Right ventricle myocardium inferior (tissue), 1 donor: ENCODE measurements around the gene CIDEA. TPM values are rescaled to one million over a fixed set of nuclear protein-coding genes. Genes with fewer than 3 reads are reported as not detected.
"Not testable (repeated sequence)": the region's sequence is repeated elsewhere in the genome, so short reads cannot be mapped to it uniquely, and the experiment has no call there.

ENCODE experiments used
- ATAC-seq: fragments of 200-7000 bp; cut with Tn5 transposase; one replicate; pipeline ENCODE4 v1.9.1; 2020; ENCODE audit warnings: mild to moderate bottlenecking, moderate library complexity
- DNase-seq: peaks from one replicate; pipeline ENCODE4 v3.0.0; 2021; ENCODE audit errors: missing footprints
- intact Hi-C: fragments of 100-400 bp; cut with DNase I; formaldehyde crosslinking; loops from one replicate; pipeline ENCODE4 v1.11.0; 2022
- long read RNA-seq: library from polyadenylated mRNA; unstranded; transcript quantifications from one replicate; pipeline ENCODE4 v2.0.0, GENCODE V29; 2021
- total RNA-seq: library from RNA; stranded (reverse); fragmentation: NEBNext Ultra II Directional; extraction: Animal tissue kit (Norgen Biotek cat#: 25700); gene quantifications from one replicate; pipeline ENCODE4 v1.2.1, GENCODE V29; 2021
- donor health status: DM: no; HTN: yes; CAD: no; lungs with severe emphysema.

Gene CIDEA, protein sequence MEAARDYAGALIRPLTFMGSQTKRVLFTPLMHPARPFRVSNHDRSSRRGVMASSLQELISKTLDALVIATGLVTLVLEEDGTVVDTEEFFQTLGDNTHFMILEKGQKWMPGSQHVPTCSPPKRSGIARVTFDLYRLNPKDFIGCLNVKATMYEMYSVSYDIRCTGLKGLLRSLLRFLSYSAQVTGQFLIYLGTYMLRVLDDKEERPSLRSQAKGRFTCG
- 1.7 TPM for total RNA-seq
- long read RNA-seq, partial matches to known transcripts = 0 of 1 reads
- long read RNA-seq, other reads (novel, unspliced or antisense) = 0 of 1 reads

DNA sequence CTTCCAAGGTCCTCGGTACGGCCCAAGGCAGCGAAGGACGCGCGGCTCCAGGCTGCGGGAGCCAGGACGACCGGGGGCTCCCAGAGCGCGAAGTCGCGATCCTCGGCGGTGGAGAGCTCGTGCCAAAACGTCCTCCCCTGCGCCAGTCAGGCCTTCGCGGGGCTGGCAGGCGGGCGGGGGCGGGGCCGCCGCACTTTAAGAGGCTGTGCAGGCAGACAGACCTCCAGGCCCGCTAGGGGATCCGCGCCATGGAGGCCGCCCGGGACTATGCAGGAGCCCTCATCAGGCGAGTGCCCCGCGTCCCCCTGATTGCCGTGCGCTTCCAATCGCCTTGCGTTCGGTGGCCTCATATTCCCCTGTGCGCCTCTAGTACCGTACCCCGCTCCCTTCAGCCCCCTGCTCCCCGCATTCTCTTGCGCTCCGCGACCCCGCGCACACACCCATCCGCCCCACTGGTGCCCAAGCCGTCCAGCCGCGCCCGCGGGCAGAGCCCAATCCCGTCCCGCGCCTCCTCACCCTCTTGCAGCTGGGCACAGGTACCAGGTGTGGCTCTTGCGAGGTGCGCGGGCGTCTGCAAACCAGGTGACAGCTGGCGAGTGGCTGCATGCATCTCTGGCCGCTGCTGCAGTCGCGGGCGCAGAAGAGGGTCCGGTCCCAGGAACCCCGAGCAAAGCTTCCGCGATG is at the start of gene CIDEA:
CIDEA (plus strand) TSS at position 226 of the 684 bp plus-strand sequence; CDS start at position 249, 23 bp downstream.
- DNase-seq (no peak), ATAC-seq (peak; percentile 55)
- intact Hi-C loops = no loop called here

DNA sequence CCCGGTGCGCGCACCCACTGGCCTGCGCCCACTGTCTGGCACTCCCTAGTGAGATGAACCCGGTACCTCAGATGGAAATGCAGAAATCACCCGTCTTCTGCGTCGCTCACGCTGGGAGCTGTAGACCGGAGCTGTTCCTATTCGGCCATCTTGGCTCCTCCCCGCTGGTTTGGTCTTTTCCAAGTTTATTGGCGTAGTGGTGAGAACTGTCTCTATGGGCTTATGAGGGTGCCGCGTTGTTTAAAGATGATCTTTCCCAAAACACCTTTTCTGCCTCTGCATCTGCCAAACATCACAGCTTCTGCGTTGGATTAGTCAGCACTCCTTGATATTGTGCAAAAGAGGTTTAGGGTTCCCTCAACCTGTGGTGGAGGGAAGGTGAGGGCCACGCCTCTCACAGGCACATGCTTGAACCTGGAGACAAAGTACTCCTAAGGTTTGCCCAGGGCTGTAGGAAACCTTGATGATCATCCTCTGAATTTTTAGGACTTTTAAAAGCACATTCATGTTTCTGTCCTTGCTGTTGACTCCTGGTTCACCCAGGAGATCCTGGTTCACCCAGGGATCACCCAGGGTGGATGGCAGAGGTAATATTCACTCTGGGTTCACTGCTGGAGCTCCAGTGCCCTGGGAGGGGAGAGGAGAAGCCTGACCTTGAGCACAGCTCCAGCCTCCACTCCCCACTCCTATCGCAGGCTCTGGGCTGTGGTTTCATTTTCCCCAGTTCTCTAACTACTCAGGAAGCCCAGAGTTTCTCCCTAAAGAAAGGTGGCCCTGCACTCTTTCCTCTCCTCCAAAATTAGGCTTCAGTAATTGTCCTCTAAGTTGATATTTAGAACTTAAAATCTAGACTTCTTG is 45.6 kb upstream of the CIDEA start:
- intact Hi-C loops, ATAC-seq, DNase-seq: not testable (repeated sequence)

DNA sequence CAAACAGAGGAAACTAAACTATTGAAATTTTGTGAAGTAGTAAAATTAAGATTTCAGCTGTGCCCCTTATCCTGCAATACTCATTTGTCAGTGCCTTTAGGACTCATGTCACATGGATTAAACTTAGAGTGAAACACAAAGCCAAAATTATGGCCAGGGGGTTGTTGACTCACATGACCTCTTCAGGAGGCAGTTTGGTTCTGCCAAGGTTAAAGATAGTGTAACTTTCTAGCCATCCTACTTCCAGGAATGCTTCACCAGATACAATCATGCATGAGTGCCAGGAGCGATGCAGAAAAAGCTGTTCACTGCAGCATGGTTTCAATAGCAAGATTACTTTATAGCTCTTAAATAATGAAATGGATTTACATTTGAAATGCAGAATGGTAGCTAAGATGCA is 41.9 kb upstream of the CIDEA start:
- DNase-seq, intact Hi-C loops: not testable (repeated sequence)
- peak; percentile 63 for ATAC-seq

DNA sequence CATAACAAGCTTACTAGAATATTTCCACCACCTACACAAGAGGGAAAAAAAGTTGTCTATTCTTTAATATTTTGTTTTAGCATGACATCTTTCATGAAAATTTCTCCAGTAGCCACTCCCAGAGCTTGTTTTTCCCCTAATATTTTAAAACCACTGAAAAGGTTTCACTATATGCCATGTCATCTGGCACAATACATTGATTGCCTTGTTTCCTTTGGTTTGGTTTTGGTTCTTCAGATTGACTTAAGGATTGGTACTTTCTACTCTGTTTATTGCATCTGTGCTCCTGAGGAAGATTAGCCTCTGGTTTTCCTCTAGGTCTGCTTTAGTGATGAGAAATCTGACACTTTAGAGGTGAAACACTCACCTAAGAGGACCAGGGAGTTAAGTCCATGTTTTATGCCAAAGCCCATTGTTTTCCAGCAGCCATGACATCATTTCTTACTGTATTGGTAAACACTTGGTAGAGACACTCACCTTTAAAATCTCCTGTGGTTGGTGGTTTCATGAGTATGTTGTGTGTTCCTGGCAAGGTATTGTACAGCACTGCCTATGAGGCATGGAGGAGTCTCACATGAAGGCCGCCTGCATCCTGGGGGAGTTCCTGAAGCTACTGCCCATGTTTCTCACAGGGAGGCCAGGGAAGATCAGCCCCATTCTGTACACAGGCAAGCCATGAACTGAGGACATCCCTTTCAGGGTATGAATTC is 39.7 kb upstream of the CIDEA start:
- intact Hi-C loops, DNase-seq, ATAC-seq: not testable (repeated sequence)

DNA sequence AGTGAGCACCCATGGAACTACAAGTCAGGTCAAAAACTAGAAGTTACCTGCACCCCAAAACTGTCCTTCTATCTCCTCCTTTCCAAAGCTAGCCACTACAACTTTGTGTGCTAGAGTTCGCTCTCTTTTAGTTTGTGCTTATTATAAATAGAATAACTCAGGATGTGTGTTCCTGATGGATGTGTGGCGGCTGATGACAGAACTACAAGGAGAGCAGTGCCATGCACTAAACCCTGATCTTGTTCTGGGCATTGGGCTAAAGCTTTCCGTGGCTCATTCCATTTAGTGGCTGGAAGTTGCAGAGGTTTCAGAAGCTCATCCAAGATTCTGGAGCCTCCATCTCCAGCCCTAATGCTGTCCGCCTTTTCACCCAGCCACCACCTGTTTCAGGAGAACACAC is 37.7 kb upstream of the CIDEA start:
- DNase-seq, intact Hi-C loops: not testable (repeated sequence)
- ATAC-seq = peak; percentile 81

DNA sequence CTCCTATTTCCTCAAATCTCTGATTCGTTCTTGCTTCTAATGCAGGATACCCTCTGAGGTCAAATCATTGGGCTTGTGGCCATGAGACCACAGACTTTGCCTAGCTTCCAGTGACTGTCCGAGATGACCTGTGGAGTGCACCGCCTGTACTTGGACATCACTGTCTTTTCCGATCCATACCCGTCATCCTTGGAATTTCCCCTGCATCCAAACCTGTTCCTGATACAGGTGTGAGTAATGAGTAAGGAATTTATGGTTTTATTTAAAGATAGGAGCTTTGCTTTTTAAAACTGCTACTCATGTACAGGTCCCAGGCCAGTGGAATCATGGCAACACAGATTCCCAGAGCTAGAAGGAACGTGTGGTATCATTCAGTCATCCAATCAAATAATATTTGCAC is 35.6 kb upstream of the CIDEA start:
- ATAC-seq, DNase-seq, intact Hi-C loops: not testable (repeated sequence)

DNA sequence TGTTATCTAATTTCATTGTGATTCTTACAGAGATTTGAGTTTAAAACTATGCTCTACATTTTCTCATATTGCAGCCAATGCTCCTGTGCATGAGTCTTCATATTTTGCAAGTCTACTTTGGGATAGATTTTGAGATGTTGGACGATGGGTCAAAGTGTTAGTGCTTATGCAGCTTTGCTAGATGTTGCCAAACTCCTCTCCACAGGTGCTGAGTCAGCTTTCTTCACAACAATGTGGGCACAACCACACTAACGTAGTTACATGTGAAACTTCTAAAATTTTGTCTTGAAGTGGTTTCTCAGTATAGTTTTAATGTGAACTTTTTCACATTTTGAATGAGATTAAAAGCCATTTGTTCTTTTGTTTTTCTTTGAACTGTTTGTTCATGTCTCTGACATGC is 32.1 kb upstream of the CIDEA start:
- intact Hi-C loops, DNase-seq, ATAC-seq: not testable (repeated sequence)

DNA sequence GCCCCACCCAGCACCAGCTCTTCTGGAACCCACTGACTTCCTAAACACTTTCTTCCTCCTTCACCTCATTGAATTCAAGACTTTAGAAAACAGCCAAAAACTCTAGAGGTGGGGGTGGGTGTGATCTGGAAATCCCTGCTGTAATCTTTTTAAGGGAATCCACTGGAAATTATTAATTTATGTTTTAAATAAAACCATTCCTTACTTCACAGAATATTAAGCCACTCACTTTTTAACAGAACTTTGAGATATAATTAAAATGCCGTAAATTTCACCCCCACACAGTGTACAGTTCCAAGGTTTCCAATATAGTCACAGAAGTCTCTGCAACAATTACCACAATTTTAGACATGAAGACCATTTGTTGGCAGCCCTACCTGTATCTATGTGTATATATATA is 30.8 kb upstream of the CIDEA start:
- intact Hi-C loops, DNase-seq, ATAC-seq: not testable (repeated sequence)

DNA sequence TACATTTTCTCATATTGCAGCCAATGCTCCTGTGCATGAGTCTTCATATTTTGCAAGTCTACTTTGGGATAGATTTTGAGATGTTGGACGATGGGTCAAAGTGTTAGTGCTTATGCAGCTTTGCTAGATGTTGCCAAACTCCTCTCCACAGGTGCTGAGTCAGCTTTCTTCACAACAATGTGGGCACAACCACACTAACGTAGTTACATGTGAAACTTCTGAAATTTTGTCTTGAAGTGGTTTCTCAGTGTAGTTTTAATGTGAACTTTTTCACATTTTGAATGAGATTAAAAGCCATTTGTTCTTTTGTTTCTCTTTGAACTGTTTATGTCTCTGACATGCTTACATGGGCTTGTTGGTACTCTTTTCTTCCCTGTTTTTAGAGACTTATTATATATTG is 27.4 kb upstream of the CIDEA start:
- intact Hi-C loops, DNase-seq, ATAC-seq: not testable (repeated sequence)

DNA sequence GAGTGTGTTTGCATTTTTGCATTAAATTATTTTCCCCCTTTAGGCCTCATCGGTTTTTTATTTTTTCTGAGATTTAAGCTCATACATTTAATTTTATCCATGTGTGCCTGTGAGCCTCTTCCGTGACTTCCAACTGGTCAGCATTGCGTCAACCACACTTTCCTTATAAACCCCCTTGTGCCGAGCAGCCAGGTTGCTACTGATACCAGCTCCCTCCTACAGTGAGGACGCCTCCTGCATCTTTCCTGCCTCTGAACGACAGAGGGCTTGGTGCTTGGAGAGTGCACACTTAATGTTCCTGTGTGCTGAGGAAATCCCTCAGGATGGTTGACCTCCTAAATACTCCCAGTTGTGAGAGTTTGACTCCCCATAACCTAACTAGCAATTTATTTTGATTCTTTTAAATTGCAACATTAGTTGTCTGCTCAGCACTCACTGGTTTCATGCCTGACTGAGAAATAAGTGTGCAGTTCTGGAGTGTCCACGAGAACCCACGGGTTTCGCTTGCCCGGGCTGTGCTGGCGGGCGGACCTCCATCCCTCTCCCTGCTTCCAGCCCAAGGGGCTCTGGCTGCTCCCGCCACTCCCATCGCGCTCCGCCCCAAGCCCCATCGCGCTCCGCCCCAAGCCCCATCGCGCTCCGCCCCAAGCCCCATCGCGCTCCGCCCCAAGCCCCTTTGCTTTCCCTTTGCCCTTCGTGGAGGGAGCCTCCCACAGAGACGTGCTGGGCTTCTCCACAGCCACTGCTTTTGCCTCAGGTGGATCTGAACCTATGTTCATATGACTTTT is 26.6 kb upstream of the CIDEA start:
- intact Hi-C loops, DNase-seq: not testable (repeated sequence)
- ATAC-seq = peak; percentile 65

DNA sequence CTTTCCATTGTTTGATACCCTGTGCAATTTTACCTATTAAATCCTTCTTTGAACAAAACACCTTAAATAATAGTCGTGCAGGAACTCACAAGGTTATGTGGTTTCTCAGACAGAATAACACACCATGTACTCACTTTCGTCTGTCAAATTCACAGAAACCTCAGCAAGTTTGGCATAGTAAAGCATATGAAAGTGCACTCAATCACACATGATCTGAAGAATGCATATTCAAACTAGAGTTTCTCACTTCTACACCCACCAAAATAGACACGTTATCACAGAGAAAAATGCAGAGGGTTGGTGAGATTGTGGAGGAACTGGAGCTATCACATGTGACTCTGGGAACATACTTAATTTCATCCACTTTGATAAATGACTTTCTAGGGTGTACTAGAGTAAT is 25.9 kb upstream of the CIDEA start:
- DNase-seq, ATAC-seq, intact Hi-C loops: not testable (repeated sequence)

DNA sequence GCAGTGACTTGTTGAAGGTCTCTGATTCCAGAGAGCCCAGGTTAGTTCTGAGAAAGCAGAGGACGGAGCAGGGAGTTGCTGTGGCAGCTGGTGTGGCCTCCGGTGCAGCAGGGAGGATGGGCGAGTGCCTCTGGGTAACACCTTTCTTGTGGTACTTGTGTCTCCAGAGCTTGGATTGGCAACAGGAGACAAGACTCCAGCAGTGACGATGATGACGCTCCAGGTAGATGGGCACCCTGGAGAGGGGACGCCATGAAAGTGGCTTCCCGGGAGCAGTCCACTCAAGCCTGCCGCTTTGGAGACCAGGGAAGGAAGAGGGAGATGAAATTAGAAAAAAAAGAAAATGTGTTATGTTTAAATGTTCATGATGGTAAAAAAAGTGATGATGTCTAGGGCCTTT is 23.6 kb upstream of the CIDEA start:
- ATAC-seq = not testable (repeated sequence)

DNA sequence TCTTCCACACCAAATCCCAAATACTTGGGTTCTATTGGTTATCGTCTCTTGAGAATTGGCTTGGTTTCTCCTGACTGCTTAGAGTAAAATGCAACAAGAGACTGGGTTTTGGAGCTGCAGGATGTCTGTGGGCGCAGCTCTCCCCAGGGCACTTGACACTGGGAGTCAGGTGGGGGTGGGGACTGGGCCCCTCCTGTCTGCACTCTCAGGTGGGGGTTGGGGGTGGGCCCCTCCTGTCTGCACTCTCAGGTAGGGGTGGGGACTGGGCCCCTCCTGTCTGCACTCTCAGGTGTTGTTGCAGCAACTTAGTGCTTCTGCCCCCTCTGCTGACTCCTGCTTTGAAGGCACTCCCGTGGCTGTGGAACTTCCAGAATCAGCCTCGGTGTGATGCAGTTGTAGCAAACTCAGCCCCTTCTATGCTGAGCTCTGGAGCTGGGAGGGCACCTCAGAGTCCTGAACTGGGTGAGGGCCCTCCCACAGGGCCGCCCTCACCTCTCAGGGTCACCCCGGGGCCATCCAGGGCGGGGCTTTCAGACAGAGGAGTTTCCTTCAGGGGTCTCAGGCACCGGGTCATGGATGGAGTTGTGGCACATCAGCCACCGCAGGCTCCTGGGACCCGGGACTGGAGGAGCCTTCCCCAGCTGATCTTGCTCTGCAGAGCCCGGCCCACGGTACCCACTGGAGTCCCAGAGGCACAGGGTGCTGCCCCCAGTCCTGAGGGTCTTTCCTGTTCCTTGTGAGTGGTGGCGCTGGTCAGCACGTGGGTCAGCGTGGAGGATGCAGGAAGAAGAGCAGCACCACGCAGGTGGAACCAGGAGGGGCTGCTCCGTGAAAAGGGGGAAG is 22.9 kb upstream of the CIDEA start:
- DNase-seq (no peak), ATAC-seq (no peak)
- intact Hi-C loops = loop anchor here (10.0 kb wide), 1 partner anchor 166 kb away; no protein-coding TSS in a partner anchor

More for the DNA sequence above, 23.6 kb upstream of the CIDEA start:
- intact Hi-C loops = loop anchor here (10.0 kb wide), 1 partner anchor 166 kb away; no protein-coding TSS in a partner anchor
- not testable (repeated sequence) for DNase-seq

DNA sequence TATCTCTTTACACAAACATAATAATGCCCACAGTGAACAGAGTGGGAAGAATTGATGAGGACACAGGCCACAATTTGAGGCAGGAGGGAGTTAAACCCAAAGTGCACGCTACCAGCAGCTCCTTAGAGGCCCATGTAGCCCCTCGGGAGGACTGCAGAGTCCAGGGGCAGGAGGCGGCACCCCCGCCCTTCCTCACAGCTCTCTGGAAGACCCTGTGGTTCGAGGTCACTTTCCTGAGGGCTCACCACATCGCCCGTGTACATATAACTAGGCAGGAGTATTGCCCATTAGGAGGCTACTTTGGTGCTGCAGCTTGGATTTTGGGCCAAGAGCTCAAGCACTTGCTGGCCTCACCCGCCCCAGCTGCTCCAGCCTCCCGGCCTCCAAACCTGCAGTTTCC is 22.2 kb upstream of the CIDEA start:
- intact Hi-C loops = loop anchor here (10.0 kb wide), 1 partner anchor 167 kb away; no protein-coding TSS in a partner anchor
- ATAC-seq = no peak
- no peak for DNase-seq

DNA sequence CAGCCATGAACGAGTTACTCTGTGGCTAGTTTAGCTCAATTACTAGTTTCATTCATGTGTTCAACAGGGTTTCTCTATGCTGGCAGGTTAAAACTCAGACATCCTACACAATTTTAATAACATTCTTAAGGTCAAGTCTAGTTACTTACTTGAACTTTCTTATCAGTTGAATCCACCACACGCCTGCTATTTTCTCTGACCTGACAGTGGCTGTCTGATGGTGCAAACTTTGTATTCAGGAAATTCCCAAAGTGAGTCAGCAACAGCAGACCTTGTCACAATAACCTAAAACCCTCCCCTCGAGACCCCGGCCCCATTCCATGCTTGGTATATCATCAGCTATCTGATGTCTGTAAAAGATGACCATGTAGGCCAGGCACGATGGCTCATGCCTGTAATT is 20.8 kb upstream of the CIDEA start:
- no peak for DNase-seq
- no peak for ATAC-seq
- intact Hi-C loops = loop anchor here (10.0 kb wide), 1 partner anchor 169 kb away; no protein-coding TSS in a partner anchor

DNA sequence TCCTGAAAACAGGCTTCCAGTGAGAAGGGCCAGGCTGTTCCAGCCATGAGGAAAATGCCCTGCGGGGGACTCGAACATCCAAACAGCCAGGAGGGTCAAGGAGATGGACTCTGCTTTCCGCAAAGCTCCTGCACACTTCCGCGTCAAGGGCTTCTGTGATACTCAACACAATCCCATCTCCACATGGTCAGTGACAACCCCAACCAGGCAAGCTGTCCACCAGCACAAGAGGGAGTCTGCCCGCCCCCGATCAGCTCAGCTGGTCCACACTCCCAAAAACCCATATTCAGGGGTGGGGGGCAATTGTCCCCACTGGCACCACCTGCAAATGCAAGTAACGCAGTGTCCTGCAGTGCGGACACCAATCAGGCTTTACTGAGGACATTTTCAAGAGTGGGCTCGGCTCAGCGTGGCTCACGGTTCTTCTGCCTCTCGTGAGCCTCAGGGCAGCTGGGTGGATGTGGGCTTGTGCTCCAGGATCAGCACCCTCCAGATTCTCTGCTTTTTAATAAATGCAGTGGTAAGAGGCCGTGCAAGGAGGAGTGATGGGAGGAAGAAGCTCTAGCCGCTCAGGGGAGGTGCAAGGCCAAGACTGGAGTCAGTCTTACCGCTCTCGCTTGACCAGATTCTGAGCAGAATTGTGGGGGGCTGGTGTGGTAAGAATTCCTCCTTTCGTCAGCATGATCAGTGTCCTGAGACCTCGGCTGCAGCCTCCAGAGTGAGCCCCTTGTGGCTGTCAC is 19.5 kb upstream of the CIDEA start:
- DNase-seq = no peak
- intact Hi-C loops = loop anchor here (5.0 to 10.0 kb wide), 2 partner anchors 142 to 170 kb away; partner anchors contain the start of gene ANKRD62
- no peak for ATAC-seq
